Measurements from ENCODE around the gene MRPL45. TPM values are rescaled to one million over a fixed set of nuclear protein-coding genes. Genes with fewer than 3 reads are reported as not detected.

The MRPL45 gene
- total RNA-seq, 2 donors from 2014 or later = 9.0 to 10.7 TPM

- ATAC-seq (ENCODE audit: insufficient number of reproducible peaks, low FRiP score, low read depth) = no peak
- no peaks in the 10 kb centered on the region for H3K4me1 ChIP-seq (ENCODE audit: control insufficient read depth in 1 of 2, low read depth in 2 of 2)
- no peak overlapping the region for H3K27ac ChIP-seq
- no peak for TF ChIP-seq CTCF (IDR thresholded peaks at IDR 0.05)
- peaks cover 40% of the 10 kb centered on the region for H3K36me3 ChIP-seq
- H3K9me3 ChIP-seq = no peaks in the 10 kb centered on the region
- no peak overlapping the region for H3K4me3 ChIP-seq
- no peaks in the 10 kb centered on the region for H3K27me3 ChIP-seq (replicated peaks; ENCODE audit: insufficient read depth)
- no peak for DNase-seq (ENCODE audit: low spot score)
Observed at GRCh38 chr17:38369124-38369886, 72.3 kb downstream of the MRPL45 start.

Other genes with a start within 250 kb of the MRPL45 start
- not detected for gene TBC1D3C, start 228.5 kb upstream of the MRPL45 start, total RNA-seq
- gene TBC1D3E, start 169.2 kb upstream of the MRPL45 start, total RNA-seq = not detected
- not detected for gene TBC1D3, start 104.6 kb upstream of the MRPL45 start, total RNA-seq
- under 1 TPM in 1 of 2 donors, not detected in 1; 0.42 TPM for gene GPR179, start 46.8 kb downstream of the MRPL45 start, total RNA-seq
- 10 to 100 TPM; 14.3 to 21.9 TPM for gene SOCS7, start 54.7 kb downstream of the MRPL45 start, total RNA-seq
- 10 to 100 TPM; 87.1 to 89.2 TPM for gene ARHGAP23, start 131.3 kb downstream of the MRPL45 start, total RNA-seq

Measured in thoracic aorta (tissue), 2 donors.